GM12878 (cell line): Measurements from ENCODE around the gene KLHL2. TPM values are rescaled to one million over a fixed set of nuclear protein-coding genes. Genes with fewer than 3 reads are reported as not detected.

Experiments
- ATAC-seq: fragments of 200-7000 bp; cut with Tn5 transposase; 3 replicates; pipeline ENCODE4 v1.9.1; 2020; ENCODE audit warnings: mild to moderate bottlenecking, moderate library complexity
- BruUV-seq: library from RNA; stranded (reverse); fragments of 400-500 nt; replicated peaks from 2 replicates; lab custom pipeline; 2021; lab: Mats Ljungman, UMichigan
- CTCF ChIA-PET: fragments of 300-600 bp; sonication (Branson Sonifier 250); formaldehyde crosslinking; extraction: SDS; loops from one replicate; lab custom pipeline; 2021; ENCODE audit warnings: inconsistent platforms; lab: Yijun Ruan, JAX
- POLR2A ChIA-PET: fragments of 350-600 bp; formaldehyde crosslinking; extraction: SDS; loops from one replicate; lab custom pipeline; 2021; ENCODE audit warnings: inconsistent platforms; lab: Charles Lee
- RAD21 ChIA-PET: fragments of 300-600 bp; sonication (Branson Sonifier 250); formaldehyde crosslinking; loops from one replicate; lab custom pipeline; 2023; ENCODE audit warnings: antibody characterized with exemption; ENCODE audit not compliant: unreplicated experiment; lab: Charles Lee
- SMC1A ChIA-PET: fragments of 300-600 bp; sonication (Branson Sonifier 250); formaldehyde crosslinking; loops from one replicate; lab custom pipeline; 2023; ENCODE audit not compliant: unreplicated experiment, uncharacterized antibody; lab: Charles Lee
- DNase-seq: peaks from one replicate; pipeline ENCODE4 v3.0.0-alpha.2; 2011; ENCODE audit warnings: low read depth, low spot score
- FAIRE-seq: peaks from 3 replicates; lab custom pipeline; 2011; peaks lifted over from hg19 to GRCh38; lab: Jason Lieb, UNC
- H2AFZ ChIP-seq: 2 replicates; pipeline ENCODE4 v1.6.0; 2011; ENCODE audit warnings: low read depth, low read length, control low read depth; ENCODE audit not compliant: control insufficient read depth
- H3K27ac ChIP-seq: 2 replicates; pipeline ENCODE4 v1.5.1; 2011; ENCODE audit warnings: control low read depth; ENCODE audit not compliant: control insufficient read depth, insufficient read depth
- H3K27me3 ChIP-seq, 2 experiments: replicated peaks in 1 of 2; 2 replicates each; pipeline versions ENCODE4 v1.6.0 to v1.6.1; 2011; ENCODE audit warnings: low read length in 1 of 2; ENCODE audit not compliant: control insufficient read depth in 2 of 2, insufficient read depth in 2 of 2
- H3K36me3 ChIP-seq, 2 experiments: 2 replicates each; pipeline ENCODE4 v1.5.1; 2011; ENCODE audit warnings: low read length in 1 of 2; ENCODE audit not compliant: control insufficient read depth in 2 of 2, insufficient read depth in 2 of 2
- H3K4me1 ChIP-seq: 2 replicates; pipeline ENCODE4 v1.6.1; 2011; ENCODE audit warnings: mild to moderate bottlenecking, low read length, moderate library complexity, mixed read lengths; ENCODE audit not compliant: control insufficient read depth, insufficient read depth
- H3K4me2 ChIP-seq: 2 replicates; pipeline ENCODE4 v1.6.0; 2011; ENCODE audit warnings: control low read depth; ENCODE audit not compliant: control insufficient read depth, insufficient read depth
- H3K4me3 ChIP-seq: fragments of 200-600 bp; sonication (generic); 2 replicates; pipeline ENCODE4 v1.5.1; 2016
- H3K79me2 ChIP-seq: 2 replicates; pipeline ENCODE4 v1.6.0; 2011; ENCODE audit warnings: low read length; ENCODE audit not compliant: control insufficient read depth, insufficient read depth
- H3K9ac ChIP-seq: 2 replicates; pipeline ENCODE4 v1.8.0; 2011; ENCODE audit warnings: low read length, control low read depth, mixed read lengths; ENCODE audit not compliant: control insufficient read depth, insufficient read depth
- H3K9me3 ChIP-seq: replicated peaks from 3 replicates; pipeline ENCODE4 v1.5.1; 2011; ENCODE audit warnings: mild to moderate bottlenecking, low read length; ENCODE audit not compliant: control insufficient read depth, insufficient read depth
- H4K20me1 ChIP-seq: 2 replicates; pipeline ENCODE4 v1.6.0; 2011; ENCODE audit not compliant: control insufficient read depth, insufficient read depth
- CEBPB ChIP-seq, 2 experiments: fragments of 150-350 bp in 1 of 2; IDR thresholded peaks; 2 replicates each; pipeline ENCODE4 v1.6.1; 2012 to 2014; ENCODE audit warnings: low read depth in 2 of 2, low read length in 2 of 2, borderline replicate concordance in 1 of 2, inconsistent platforms in 1 of 2
- IKZF2 ChIP-seq, 2 experiments: fragments of 450-650 bp; IDR thresholded peaks; 2 replicates each; pipeline ENCODE4 v1.6.1; 2017; ENCODE audit warnings: mild to moderate bottlenecking in 2 of 2, moderate library complexity in 2 of 2
- ZNF384 ChIP-seq: IDR thresholded peaks from 2 replicates; pipeline ENCODE4 v1.6.1; 2012; ENCODE audit warnings: low read depth, mild to moderate bottlenecking, low read length, improper control_type of control experiment, borderline replicate concordance
- in situ Hi-C: fragments of 300-500 bp; cut with MboI; formaldehyde crosslinking; loops from 9 replicates; pipeline ENCODE4 v1.14.3; 2018; ENCODE audit warnings: mixed read lengths
- intact Hi-C: fragments of 100-400 bp; cut with micrococcal nuclease; formaldehyde crosslinking; loops from one replicate; pipeline ENCODE4 v1.14.2; 2022; ENCODE audit not compliant: unreplicated experiment
- polyA plus RNA-seq, 11 experiments: library from polyadenylated mRNA; depleted of rRNA in 4 of 11; unstranded in 6 of 11; stranded (reverse) in 5 of 11; fragments of >200 nt; fragmentation: Nextera tagmentation in 4 of 11; fragmentation: Illumina TruSeq in 1 of 11; extraction: Ambion mirVana in 4 of 11; extraction: Trizol in 1 of 11; gene quantifications; 1 replicate in 1 of 11; 2 replicates in 10 of 11; pipeline versions ENCODE4 v1.2.1 to v1.2.3, GENCODE V29; 2011 to 2016; ENCODE audit warnings: inconsistent platforms in 2 of 11, missing spikeins in 2 of 11, low read depth in 1 of 11
- total RNA-seq, 4 experiments: library from RNA; depleted of rRNA in 3 of 4; stranded (reverse); fragments of >200 nt in 3 of 4; fragmentation: Illumina TruSeq in 1 of 4; extraction: Trizol in 1 of 4; gene quantifications; 2 replicates each; pipeline versions ENCODE4 v1.2.1 to v1.2.3, GENCODE V29; 2013 to 2021
- TF ChIP-seq, protein P1 (sequence below): fragments of 450-650 bp; IDR thresholded peaks from 2 replicates; pipeline ENCODE4 v1.6.1; 2016; ENCODE audit warnings: mild to moderate bottlenecking, moderate library complexity, borderline replicate concordance
- TF ChIP-seq, protein P2 (sequence below): fragments of 450-650 bp; IDR thresholded peaks from 2 replicates; pipeline ENCODE4 v1.6.1; 2016; ENCODE audit warnings: mild to moderate bottlenecking

Gene KLHL2
- total and polyA plus RNA-seq, 10 of the 15 experiments (the other 5 are each of a cell fraction or from before 2014, with no cell fraction given), result 4.8 to 22.8 (median 12.9) TPM

DNA sequence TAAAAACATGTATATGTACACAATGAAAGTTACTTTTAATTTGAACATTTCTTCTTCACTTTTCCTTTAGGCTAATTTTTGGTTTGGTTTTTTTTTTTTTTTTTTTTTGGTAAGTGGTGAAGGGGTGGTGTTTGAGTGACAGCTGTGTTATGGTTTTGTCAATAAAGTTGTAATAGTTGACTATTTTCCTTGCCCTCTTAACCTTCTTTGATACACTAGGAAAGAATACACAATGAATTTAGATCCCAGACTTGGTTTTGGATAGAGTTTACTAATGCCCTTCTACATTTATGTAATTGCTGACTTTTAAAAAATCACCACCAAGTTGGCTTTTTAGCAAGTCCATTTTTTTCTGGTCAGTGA is 82.0 kb downstream of the KLHL2 start:
- ChIA-PET CTCF (interaction anchor here (1.0 kb wide), 2 partner anchors 14 to 22 kb away, joined by 3 read pairs; no protein-coding TSS in a partner anchor), SMC1A (interaction anchor here (0.8 to 1.4 kb wide), 4 partner anchors 9 to 170 kb away, joined by 3 to 4 read pairs (median 4); no protein-coding TSS in a partner anchor), POLR2A (interaction anchor here (0.7 to 1.2 kb wide), 2 partner anchors 12 to 20 kb away, joined by 3 to 4 read pairs; no protein-coding TSS in a partner anchor), RAD21 (interaction anchor here (0.7 to 0.9 kb wide), 4 partner anchors 26 to 158 kb away, joined by 3 to 4 read pairs (median 4); no protein-coding TSS in a partner anchor)
- H3K27me3 ChIP-seq, result no peaks in the 10 kb centered on the region
- intact Hi-C loops, result no loop called here
- no peak overlapping the region for H2AFZ ChIP-seq
- FAIRE-seq (no peak), DNase-seq (no peak), ATAC-seq (no peak)
- in situ Hi-C loops, result no loop called here
- no peaks in the 10 kb centered on the region for H3K79me2 ChIP-seq
- no peaks in the 10 kb centered on the region; the same call in 2 of the 3 replicates for H3K9me3 ChIP-seq
- no peak overlapping the region for H3K27ac ChIP-seq
- H3K4me3 ChIP-seq, result no peak overlapping the region
- H4K20me1 ChIP-seq, result no peaks in the 10 kb centered on the region
- H3K36me3 ChIP-seq, result no peaks in the 10 kb centered on the region
- TF ChIP-seq ZNF384 (0 out of 2 replicates have a peak, but pooled peaks have one; percentile 5), IKZF2 (IDR thresholded peaks at IDR 0.05) (no peak), CEBPB (IDR thresholded peaks at IDR 0.05; ENCODE audit: borderline replicate concordance in 1 of 2, low read depth in 2 of 2, low read length in 2 of 2) (no peak)
- TF ChIP-seq, protein P1, sequence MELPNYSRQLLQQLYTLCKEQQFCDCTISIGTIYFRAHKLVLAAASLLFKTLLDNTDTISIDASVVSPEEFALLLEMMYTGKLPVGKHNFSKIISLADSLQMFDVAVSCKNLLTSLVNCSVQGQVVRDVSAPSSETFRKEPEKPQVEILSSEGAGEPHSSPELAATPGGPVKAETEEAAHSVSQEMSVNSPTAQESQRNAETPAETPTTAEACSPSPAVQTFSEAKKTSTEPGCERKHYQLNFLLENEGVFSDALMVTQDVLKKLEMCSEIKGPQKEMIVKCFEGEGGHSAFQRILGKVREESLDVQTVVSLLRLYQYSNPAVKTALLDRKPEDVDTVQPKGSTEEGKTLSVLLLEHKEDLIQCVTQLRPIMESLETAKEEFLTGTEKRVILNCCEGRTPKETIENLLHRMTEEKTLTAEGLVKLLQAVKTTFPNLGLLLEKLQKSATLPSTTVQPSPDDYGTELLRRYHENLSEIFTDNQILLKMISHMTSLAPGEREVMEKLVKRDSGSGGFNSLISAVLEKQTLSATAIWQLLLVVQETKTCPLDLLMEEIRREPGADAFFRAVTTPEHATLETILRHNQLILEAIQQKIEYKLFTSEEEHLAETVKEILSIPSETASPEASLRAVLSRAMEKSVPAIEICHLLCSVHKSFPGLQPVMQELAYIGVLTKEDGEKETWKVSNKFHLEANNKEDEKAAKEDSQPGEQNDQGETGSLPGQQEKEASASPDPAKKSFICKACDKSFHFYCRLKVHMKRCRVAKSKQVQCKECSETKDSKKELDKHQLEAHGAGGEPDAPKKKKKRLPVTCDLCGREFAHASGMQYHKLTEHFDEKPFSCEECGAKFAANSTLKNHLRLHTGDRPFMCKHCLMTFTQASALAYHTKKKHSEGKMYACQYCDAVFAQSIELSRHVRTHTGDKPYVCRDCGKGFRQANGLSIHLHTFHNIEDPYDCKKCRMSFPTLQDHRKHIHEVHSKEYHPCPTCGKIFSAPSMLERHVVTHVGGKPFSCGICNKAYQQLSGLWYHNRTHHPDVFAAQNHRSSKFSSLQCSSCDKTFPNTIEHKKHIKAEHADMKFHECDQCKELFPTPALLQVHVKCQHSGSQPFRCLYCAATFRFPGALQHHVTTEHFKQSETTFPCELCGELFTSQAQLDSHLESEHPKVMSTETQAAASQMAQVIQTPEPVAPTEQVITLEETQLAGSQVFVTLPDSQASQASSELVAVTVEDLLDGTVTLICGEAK, result peak; percentile 74
- TF ChIP-seq, protein P2, sequence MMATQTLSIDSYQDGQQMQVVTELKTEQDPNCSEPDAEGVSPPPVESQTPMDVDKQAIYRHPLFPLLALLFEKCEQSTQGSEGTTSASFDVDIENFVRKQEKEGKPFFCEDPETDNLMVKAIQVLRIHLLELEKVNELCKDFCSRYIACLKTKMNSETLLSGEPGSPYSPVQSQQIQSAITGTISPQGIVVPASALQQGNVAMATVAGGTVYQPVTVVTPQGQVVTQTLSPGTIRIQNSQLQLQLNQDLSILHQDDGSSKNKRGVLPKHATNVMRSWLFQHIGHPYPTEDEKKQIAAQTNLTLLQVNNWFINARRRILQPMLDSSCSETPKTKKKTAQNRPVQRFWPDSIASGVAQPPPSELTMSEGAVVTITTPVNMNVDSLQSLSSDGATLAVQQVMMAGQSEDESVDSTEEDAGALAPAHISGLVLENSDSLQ, result peak; percentile 78
- no TSS peak for BruUV-seq
- peaks cover 25% of the 10 kb centered on the region for H3K4me1 ChIP-seq
- no peak overlapping the region for H3K9ac ChIP-seq
- H3K4me2 ChIP-seq, result no peak overlapping the region
